Activated CD4-positive, alpha-beta T cell treated with anti-CD3 and anti-CD28 coated beads for 24 hours (primary cell): Measurements from ENCODE around the gene PDILT.
"Not testable (repeated sequence)": the region's sequence is repeated elsewhere in the genome, so short reads cannot be mapped to it uniquely, and the experiment has no call there.

Experiments used
- DNase-seq, 2 donors: peaks; one replicate each; pipeline ENCODE4 v3.0.0-alpha.2; 2020; ENCODE audit warnings: low read depth in 2 of 2

The PDILT gene

GRCh38 chr16:20321671-20322070 is 82.9 kb downstream of the PDILT start:
- no peak for DNase-seq

GRCh38 chr16:20321051-20321450 is 83.5 kb downstream of the PDILT start:
- not testable (repeated sequence) for DNase-seq

- DNase-seq = no peak
Observed at GRCh38 chr16:20320592-20320991, 83.9 kb downstream of the PDILT start.

- no peak for DNase-seq
Observed at GRCh38 chr16:20320178-20320577, 84.4 kb downstream of the PDILT start.

GRCh38 chr16:20319406-20319805 is 85.1 kb downstream of the PDILT start:
- no peak for DNase-seq

GRCh38 chr16:20318437-20318836 is 86.1 kb downstream of the PDILT start:
- no peak for DNase-seq

- no peak for DNase-seq
Observed at GRCh38 chr16:20318006-20318405, 86.5 kb downstream of the PDILT start.

- no peak for DNase-seq
Observed at GRCh38 chr16:20317117-20317516, 87.4 kb downstream of the PDILT start.

- DNase-seq = no peak
Observed at GRCh38 chr16:20316715-20317114, 87.8 kb downstream of the PDILT start.

GRCh38 chr16:20315764-20316163 is 88.8 kb downstream of the PDILT start:
- no peak for DNase-seq

GRCh38 chr16:20314575-20314974 is 90.0 kb downstream of the PDILT start:
- no peak for DNase-seq

- DNase-seq = no peak
Observed at GRCh38 chr16:20313741-20314140, 90.8 kb downstream of the PDILT start.

- not testable (repeated sequence) for DNase-seq
Observed at GRCh38 chr16:20312536-20313095, 91.9 kb downstream of the PDILT start.

- no peak for DNase-seq
Observed at GRCh38 chr16:20311548-20311947, 93.0 kb downstream of the PDILT start.

GRCh38 chr16:20310421-20311395 is 93.8 kb downstream of the PDILT start:
- DNase-seq = no peak

GRCh38 chr16:20309786-20310185 is 94.8 kb downstream of the PDILT start:
- no peak for DNase-seq
